Activated CD8-positive, alpha-beta memory T cell treated with anti-CD3 and anti-CD28 coated beads, Interleukin-2, amount 50 U/mL, for 1 hour (primary cell): Measurements from ENCODE around the gene ARID3B.

Experiments
- DNase-seq: peaks from one replicate; pipeline ENCODE4 v3.0.0-alpha.2; 2020; ENCODE audit errors: extremely low read depth

Gene ARID3B

GRCh38 chr15:74642348-74642733 lies 101.3 kb downstream of the ARID3B start:
- no peak for DNase-seq

DNA sequence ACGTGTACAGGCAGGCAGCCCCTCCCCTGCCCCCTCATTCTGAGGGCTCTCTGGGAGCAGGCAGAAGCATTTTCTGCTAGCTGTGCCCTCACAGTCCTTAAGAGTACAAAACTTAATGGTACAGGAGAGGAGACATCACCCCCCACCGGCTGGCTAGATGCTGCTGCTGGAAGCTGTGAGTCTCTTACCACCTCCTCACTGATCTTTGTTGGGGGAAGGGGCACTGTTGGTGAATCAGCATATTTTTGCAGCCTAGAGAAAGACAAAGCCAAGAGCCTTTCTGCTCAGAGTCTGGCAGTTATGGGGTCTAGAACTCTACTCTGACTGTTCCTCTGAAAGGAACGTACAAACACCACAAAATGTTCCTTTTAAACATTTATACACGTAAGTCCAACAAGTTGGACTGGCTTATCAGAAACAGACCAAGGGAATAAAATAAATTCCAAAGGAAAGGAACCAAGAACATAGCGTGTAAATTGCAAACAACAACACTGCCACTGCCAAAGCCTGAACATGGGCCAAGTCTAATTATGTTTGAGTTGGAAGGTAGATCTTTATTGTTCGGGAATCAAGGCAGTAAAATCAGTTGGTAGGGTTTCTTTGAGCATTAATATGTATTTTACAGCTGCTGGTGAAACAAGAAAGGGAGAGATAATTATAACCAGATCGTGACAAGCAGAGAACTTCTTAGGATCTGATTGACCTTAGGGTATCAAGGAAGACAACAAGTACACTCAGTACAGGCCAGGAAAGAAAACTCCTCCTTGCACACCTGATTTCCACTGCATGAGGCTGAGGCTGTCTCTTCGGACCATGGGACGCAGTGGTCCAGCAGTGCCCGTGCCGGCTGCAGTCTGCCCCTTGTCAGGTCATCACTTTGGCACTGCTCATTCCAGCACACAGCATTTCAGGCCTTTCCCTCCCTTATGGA lies 102.0 kb downstream of the ARID3B start:
- no peak for DNase-seq

- DNase-seq = no peak
Observed at GRCh38 chr15:74643665-74644204, 102.7 kb downstream of the ARID3B start.

DNA sequence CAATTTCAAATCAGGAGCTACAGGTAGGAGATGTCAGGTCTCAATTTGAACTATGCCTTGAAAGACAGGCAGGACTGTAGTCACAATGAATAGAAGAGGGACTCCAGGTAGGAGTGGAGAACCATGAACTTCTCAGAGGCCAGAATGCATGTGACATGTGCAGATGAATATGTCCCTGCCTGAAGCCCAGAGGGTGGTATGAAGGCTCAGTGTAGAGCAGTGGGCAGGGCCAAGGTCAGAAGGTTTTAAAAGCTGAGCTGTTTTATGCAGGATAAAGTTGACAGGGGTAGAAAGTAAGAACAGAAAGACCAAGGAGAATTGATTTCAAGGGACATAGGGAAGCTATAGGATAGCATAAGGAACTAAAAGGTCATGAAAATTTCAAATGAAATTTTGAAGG lies 105.5 kb downstream of the ARID3B start:
- DNase-seq = no peak
